NB4 (cell line): Measurements from ENCODE around the gene CHST13.

Source experiments
- CTCF ChIP-seq: IDR thresholded peaks from one replicate; pipeline ENCODE4 v1.5.1; 2012; ENCODE audit warnings: low read depth, low read length
- MAX ChIP-seq: IDR thresholded peaks from 2 replicates; pipeline ENCODE4 v1.6.1; 2011; ENCODE audit warnings: low read depth, low read length
- MYC ChIP-seq: IDR thresholded peaks from 2 replicates; pipeline ENCODE4 v1.6.1; 2011; ENCODE audit warnings: low read depth, low read length
- POLR2A ChIP-seq: IDR thresholded peaks from 2 replicates; pipeline ENCODE4 v1.6.1; 2011; ENCODE audit warnings: mild to moderate bottlenecking; ENCODE audit not compliant: insufficient read length; ENCODE audit errors: extremely low read depth

GRCh38 chr3:126546013-126546412 lies 22.1 kb downstream of the CHST13 start:
- TF ChIP-seq CTCF: no peak
- TF ChIP-seq MAX: no peak
- no peak for TF ChIP-seq POLR2A
- TF ChIP-seq MYC: no peak
